ENCODE data around the gene ISL2.

ISL2 gene

GRCh38 chr15:76353903-76354302 is 17.3 kb downstream of the ISL2 start:
- Histone ChIP-seq H3K9me3 (ENCODE audit: low read length) (no peaks in the 10 kb centered on the region), H3K27me3 (ENCODE audit: insufficient read depth, low read length) (no peaks in the 10 kb centered on the region), H3K36me3 (ENCODE audit: insufficient read depth, low read length) (no peaks in the 10 kb centered on the region), H3K4me3 (ENCODE audit: low read length) (no peak overlapping the region), H3K4me1 (ENCODE audit: insufficient read depth, low read length) (no peaks in the 10 kb centered on the region), H2AFZ (ENCODE audit: low read depth, low read length) (no peak overlapping the region)

GRCh38 chr15:76354823-76355440 is 18.4 kb downstream of the ISL2 start:
- no peak overlapping the region for H3K4me3 ChIP-seq (ENCODE audit: low read length)
- H3K27me3 ChIP-seq (ENCODE audit: insufficient read depth, low read length), result no peaks in the 10 kb centered on the region
- no peaks in the 10 kb centered on the region for H3K36me3 ChIP-seq (ENCODE audit: insufficient read depth, low read length)
- H3K9me3 ChIP-seq (ENCODE audit: low read length), result no peaks in the 10 kb centered on the region
- H2AFZ ChIP-seq (ENCODE audit: low read depth, low read length), result no peak overlapping the region
- no peaks in the 10 kb centered on the region for H3K4me1 ChIP-seq (ENCODE audit: insufficient read depth, low read length)

- Histone ChIP-seq H3K4me3 (ENCODE audit: low read length) (no peak overlapping the region), H2AFZ (ENCODE audit: low read depth, low read length) (no peak overlapping the region), H3K36me3 (ENCODE audit: insufficient read depth, low read length) (no peaks in the 10 kb centered on the region), H3K4me1 (ENCODE audit: insufficient read depth, low read length) (no peaks in the 10 kb centered on the region), H3K27me3 (ENCODE audit: insufficient read depth, low read length) (no peaks in the 10 kb centered on the region), H3K9me3 (ENCODE audit: low read length) (no peaks in the 10 kb centered on the region)
Measured at GRCh38 chr15:76358453-76358852, 21.9 kb downstream of the ISL2 start.

- Histone ChIP-seq H3K9me3 (ENCODE audit: low read length) (no peaks in the 10 kb centered on the region), H2AFZ (ENCODE audit: low read depth, low read length) (no peak overlapping the region), H3K4me1 (ENCODE audit: insufficient read depth, low read length) (no peaks in the 10 kb centered on the region), H3K27me3 (ENCODE audit: insufficient read depth, low read length) (no peaks in the 10 kb centered on the region), H3K36me3 (ENCODE audit: insufficient read depth, low read length) (no peaks in the 10 kb centered on the region), H3K4me3 (ENCODE audit: low read length) (no peak overlapping the region)
Measured at GRCh38 chr15:76359152-76359551, 22.6 kb downstream of the ISL2 start.

GRCh38 chr15:76360416-76360815 is 23.8 kb downstream of the ISL2 start:
- H3K4me1 ChIP-seq (ENCODE audit: insufficient read depth, low read length), result no peaks in the 10 kb centered on the region
- no peak overlapping the region for H2AFZ ChIP-seq (ENCODE audit: low read depth, low read length)
- H3K27me3 ChIP-seq (ENCODE audit: insufficient read depth, low read length), result no peaks in the 10 kb centered on the region
- no peaks in the 10 kb centered on the region for H3K36me3 ChIP-seq (ENCODE audit: insufficient read depth, low read length)
- H3K9me3 ChIP-seq (ENCODE audit: low read length), result no peaks in the 10 kb centered on the region
- no peak overlapping the region for H3K4me3 ChIP-seq (ENCODE audit: low read length)

GRCh38 chr15:76363251-76363650 is 26.7 kb downstream of the ISL2 start:
- H3K4me1 ChIP-seq (ENCODE audit: insufficient read depth, low read length), result peaks cover 10% of the 10 kb centered on the region
- H2AFZ ChIP-seq (ENCODE audit: low read depth, low read length), result no peak overlapping the region
- no peaks in the 10 kb centered on the region for H3K36me3 ChIP-seq (ENCODE audit: insufficient read depth, low read length)
- H3K27me3 ChIP-seq (ENCODE audit: insufficient read depth, low read length), result no peaks in the 10 kb centered on the region
- H3K9me3 ChIP-seq (ENCODE audit: low read length), result no peaks in the 10 kb centered on the region
- H3K4me3 ChIP-seq (ENCODE audit: low read length), result no peak overlapping the region

- H3K4me3 ChIP-seq (ENCODE audit: low read length), result no peak overlapping the region
- H3K9me3 ChIP-seq (ENCODE audit: low read length), result no peaks in the 10 kb centered on the region
- no peak overlapping the region for H2AFZ ChIP-seq (ENCODE audit: low read depth, low read length)
- peaks cover 13% of the 10 kb centered on the region for H3K4me1 ChIP-seq (ENCODE audit: insufficient read depth, low read length)
- H3K27me3 ChIP-seq (ENCODE audit: insufficient read depth, low read length), result no peaks in the 10 kb centered on the region
- no peaks in the 10 kb centered on the region for H3K36me3 ChIP-seq (ENCODE audit: insufficient read depth, low read length)
Measured at GRCh38 chr15:76366714-76367113, 30.1 kb downstream of the ISL2 start.

GRCh38 chr15:76368122-76368621 is 31.6 kb downstream of the ISL2 start:
- no peak overlapping the region for H2AFZ ChIP-seq (ENCODE audit: low read depth, low read length)
- H3K4me1 ChIP-seq (ENCODE audit: insufficient read depth, low read length), result peaks cover 13% of the 10 kb centered on the region
- no peak overlapping the region for H3K4me3 ChIP-seq (ENCODE audit: low read length)

GRCh38 chr15:76376029-76376428 is 39.5 kb downstream of the ISL2 start:
- Histone ChIP-seq H3K4me3 (ENCODE audit: low read length) (no peak overlapping the region), H2AFZ (ENCODE audit: low read depth, low read length) (no peak overlapping the region), H3K4me1 (ENCODE audit: insufficient read depth, low read length) (peaks cover 18% of the 10 kb centered on the region), H3K9me3 (ENCODE audit: low read length) (no peaks in the 10 kb centered on the region), H3K27me3 (ENCODE audit: insufficient read depth, low read length) (no peaks in the 10 kb centered on the region), H3K36me3 (ENCODE audit: insufficient read depth, low read length) (no peaks in the 10 kb centered on the region)

More at GRCh38 chr15:76368122-76368621, 31.6 kb downstream of the ISL2 start:
- Histone ChIP-seq H3K27me3 (ENCODE audit: insufficient read depth, low read length) (no peaks in the 10 kb centered on the region), H3K9me3 (ENCODE audit: low read length) (no peaks in the 10 kb centered on the region), H3K36me3 (ENCODE audit: insufficient read depth, low read length) (no peaks in the 10 kb centered on the region)

- Histone ChIP-seq H3K9me3 (ENCODE audit: low read length) (no peaks in the 10 kb centered on the region), H3K27me3 (ENCODE audit: insufficient read depth, low read length) (no peaks in the 10 kb centered on the region), H3K36me3 (ENCODE audit: insufficient read depth, low read length) (no peaks in the 10 kb centered on the region), H3K4me3 (ENCODE audit: low read length) (no peak overlapping the region), H3K4me1 (ENCODE audit: insufficient read depth, low read length) (peaks cover 18% of the 10 kb centered on the region), H2AFZ (ENCODE audit: low read depth, low read length) (no peak overlapping the region)
Measured at GRCh38 chr15:76376816-76377215, 40.2 kb downstream of the ISL2 start.

GRCh38 chr15:76377217-76377616 is 40.6 kb downstream of the ISL2 start:
- H3K4me3 ChIP-seq (ENCODE audit: low read length), result no peak overlapping the region

GRCh38 chr15:76377751-76378150 is 41.2 kb downstream of the ISL2 start:
- H3K36me3 ChIP-seq (ENCODE audit: insufficient read depth, low read length), result no peaks in the 10 kb centered on the region
- H3K9me3 ChIP-seq (ENCODE audit: low read length), result no peaks in the 10 kb centered on the region
- H2AFZ ChIP-seq (ENCODE audit: low read depth, low read length), result no peak overlapping the region
- H3K4me3 ChIP-seq (ENCODE audit: low read length), result no peak overlapping the region
- no peaks in the 10 kb centered on the region for H3K27me3 ChIP-seq (ENCODE audit: insufficient read depth, low read length)
- peaks cover 18% of the 10 kb centered on the region for H3K4me1 ChIP-seq (ENCODE audit: insufficient read depth, low read length)

More at GRCh38 chr15:76377217-76377616, 40.6 kb downstream of the ISL2 start:
- H3K9me3 ChIP-seq (ENCODE audit: low read length), result no peaks in the 10 kb centered on the region
- H3K36me3 ChIP-seq (ENCODE audit: insufficient read depth, low read length), result no peaks in the 10 kb centered on the region
- H3K4me1 ChIP-seq (ENCODE audit: insufficient read depth, low read length), result peaks cover 18% of the 10 kb centered on the region
- H2AFZ ChIP-seq (ENCODE audit: low read depth, low read length), result no peak overlapping the region
- no peaks in the 10 kb centered on the region for H3K27me3 ChIP-seq (ENCODE audit: insufficient read depth, low read length)

GRCh38 chr15:76378691-76379090 is 42.1 kb downstream of the ISL2 start:
- H3K4me3 ChIP-seq (ENCODE audit: low read length), result no peak overlapping the region
- H3K9me3 ChIP-seq (ENCODE audit: low read length), result no peaks in the 10 kb centered on the region
- peaks cover 18% of the 10 kb centered on the region for H3K4me1 ChIP-seq (ENCODE audit: insufficient read depth, low read length)
- no peaks in the 10 kb centered on the region for H3K36me3 ChIP-seq (ENCODE audit: insufficient read depth, low read length)
- H3K27me3 ChIP-seq (ENCODE audit: insufficient read depth, low read length), result no peaks in the 10 kb centered on the region
- H2AFZ ChIP-seq (ENCODE audit: low read depth, low read length), result no peak overlapping the region

- Histone ChIP-seq H3K27me3 (ENCODE audit: insufficient read depth, low read length) (no peaks in the 10 kb centered on the region), H3K36me3 (ENCODE audit: insufficient read depth, low read length) (no peaks in the 10 kb centered on the region), H2AFZ (ENCODE audit: low read depth, low read length) (no peak overlapping the region), H3K9me3 (ENCODE audit: low read length) (no peaks in the 10 kb centered on the region), H3K4me3 (ENCODE audit: low read length) (no peak overlapping the region), H3K4me1 (ENCODE audit: insufficient read depth, low read length) (peaks cover 18% of the 10 kb centered on the region)
Measured at GRCh38 chr15:76380249-76380648, 43.7 kb downstream of the ISL2 start.
